Gastrocnemius medialis (tissue), 4 donors: Measurements from ENCODE around the gene USO1. TPM values are rescaled to one million over a fixed set of nuclear protein-coding genes. Genes with fewer than 3 reads are reported as not detected.

Experiments used
- ATAC-seq, 2 donors: fragments of 150-250 bp; one replicate each; pipeline ENCODE4 v1.9.1; 2016
- DNase-seq, 2 donors: peaks; one replicate each; pipeline ENCODE4 v3.0.0-alpha.2; 2019
- H3K27ac ChIP-seq, 4 donors: fragments of 200-600 bp; sonication (generic); 1 replicate in 1 of 4; 2 replicates in 3 of 4; pipeline ENCODE4 v1.5.1; 2016 to 2018; ENCODE audit warnings: mild to moderate bottlenecking in 2 of 4, moderate library complexity in 1 of 4
- H3K27me3 ChIP-seq, 3 donors: fragments of 200-600 bp; sonication (generic) in 2 of 3; 1 replicate in 1 of 3; 2 replicates in 2 of 3; pipeline versions ENCODE4 v1.5.1 to v1.6.0; 2016 to 2019; ENCODE audit warnings: mild to moderate bottlenecking in 1 of 3, moderate library complexity in 1 of 3
- H3K36me3 ChIP-seq, 2 donors: fragments of 200-600 bp; sonication (generic) in 1 of 2; one replicate each; pipeline ENCODE4 v1.5.1; 2017 to 2018
- H3K4me1 ChIP-seq, 2 donors: fragments of 200-600 bp; sonication (generic) in 1 of 2; one replicate each; pipeline ENCODE4 v1.5.1; 2016 to 2017; ENCODE audit warnings: mild to moderate bottlenecking in 2 of 2
- H3K4me3 ChIP-seq, 4 donors: fragments of 200-600 bp; sonication (generic) in 3 of 4; 1 replicate in 1 of 4; 2 replicates in 3 of 4; pipeline ENCODE4 v1.5.1; 2016 to 2019; ENCODE audit warnings: mild to moderate bottlenecking in 2 of 4
- H3K9me3 ChIP-seq, 3 donors: fragments of 200-600 bp; sonication (generic) in 2 of 3; 1 replicate in 1 of 3; 2 replicates in 2 of 3; pipeline ENCODE4 v1.5.1; 2016 to 2019
- POLR2A ChIP-seq, 2 donors: fragments of 450-650 bp; IDR thresholded peaks; one replicate each; pipeline ENCODE4 v1.6.1; 2017; ENCODE audit warnings: antibody characterized with exemption in 2 of 2, mild to moderate bottlenecking in 2 of 2, moderate library complexity in 2 of 2
- in situ Hi-C, 4 donors: fragments of 200-750 bp; cut with MboI; loops; one replicate each; pipeline versions ENCODE4 v1.15.0 to v1.8.0; 2017; ENCODE audit warnings: low sequenced_read_pairs in 4 of 4
- intact Hi-C: fragments of 100-400 bp; cut with DNase I; formaldehyde crosslinking; loops from one replicate; pipeline ENCODE4 v1.15.1; 2023; ENCODE audit warnings: low total_unique reads
- total RNA-seq, 4 donors: library from RNA; depleted of rRNA; stranded (reverse); fragments of >200 nt; gene quantifications; one replicate each; pipeline versions ENCODE4 v1.1.0 to v1.2.3, GENCODE V29; 2016
- TF ChIP-seq, protein P1 (sequence below), 5 experiments: fragments of 450-650 bp in 3 of 5; fragments of 200-600 bp in 2 of 5; sonication (generic) in 2 of 5; IDR thresholded peaks in 4 of 5; conservative IDR thresholded peaks in 1 of 5; 1 replicate in 4 of 5; 2 replicates in 1 of 5; pipeline ENCODE4 v1.5.1; 2016 to 2019; ENCODE audit warnings: antibody characterized with exemption in 5 of 5, mild to moderate bottlenecking in 3 of 5, moderate library complexity in 3 of 5

Gene USO1
- total RNA-seq, 4 donors from 2014 or later = 213 to 328 (median 254) TPM

- TF ChIP-seq, protein P1, sequence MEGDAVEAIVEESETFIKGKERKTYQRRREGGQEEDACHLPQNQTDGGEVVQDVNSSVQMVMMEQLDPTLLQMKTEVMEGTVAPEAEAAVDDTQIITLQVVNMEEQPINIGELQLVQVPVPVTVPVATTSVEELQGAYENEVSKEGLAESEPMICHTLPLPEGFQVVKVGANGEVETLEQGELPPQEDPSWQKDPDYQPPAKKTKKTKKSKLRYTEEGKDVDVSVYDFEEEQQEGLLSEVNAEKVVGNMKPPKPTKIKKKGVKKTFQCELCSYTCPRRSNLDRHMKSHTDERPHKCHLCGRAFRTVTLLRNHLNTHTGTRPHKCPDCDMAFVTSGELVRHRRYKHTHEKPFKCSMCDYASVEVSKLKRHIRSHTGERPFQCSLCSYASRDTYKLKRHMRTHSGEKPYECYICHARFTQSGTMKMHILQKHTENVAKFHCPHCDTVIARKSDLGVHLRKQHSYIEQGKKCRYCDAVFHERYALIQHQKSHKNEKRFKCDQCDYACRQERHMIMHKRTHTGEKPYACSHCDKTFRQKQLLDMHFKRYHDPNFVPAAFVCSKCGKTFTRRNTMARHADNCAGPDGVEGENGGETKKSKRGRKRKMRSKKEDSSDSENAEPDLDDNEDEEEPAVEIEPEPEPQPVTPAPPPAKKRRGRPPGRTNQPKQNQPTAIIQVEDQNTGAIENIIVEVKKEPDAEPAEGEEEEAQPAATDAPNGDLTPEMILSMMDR (IDR thresholded peaks at IDR 0.05 in 4 of 5, conservative IDR thresholded peaks at IDR 0.05 in 1 of 5) = no peak
- no peak for TF ChIP-seq POLR2A (IDR thresholded peaks at IDR 0.05)
- H3K27me3 ChIP-seq = no peaks in the 10 kb centered on the region
- no peak overlapping the region for H3K27ac ChIP-seq
- H3K4me3 ChIP-seq = no peak overlapping the region
- no peak for DNase-seq
- H3K4me1 ChIP-seq = no peaks in the 10 kb centered on the region
- ATAC-seq = no peak
- no peaks in the 10 kb centered on the region for H3K9me3 ChIP-seq
- H3K36me3 ChIP-seq = peaks cover 2 to 95% of the 10 kb centered on the region in 2 donors
- in situ Hi-C loops (loop anchor here in 2 of 4 donors (10.0 to 25.0 kb wide), 2 partner anchors 181 to 183 kb away; no protein-coding TSS in a partner anchor), intact Hi-C loops (loop anchor here (10.0 kb wide), 1 partner anchor 127 kb away; no protein-coding TSS in a partner anchor)
Measured at GRCh38 chr4:75781305-75781704, 56.9 kb downstream of the USO1 start.

DNA sequence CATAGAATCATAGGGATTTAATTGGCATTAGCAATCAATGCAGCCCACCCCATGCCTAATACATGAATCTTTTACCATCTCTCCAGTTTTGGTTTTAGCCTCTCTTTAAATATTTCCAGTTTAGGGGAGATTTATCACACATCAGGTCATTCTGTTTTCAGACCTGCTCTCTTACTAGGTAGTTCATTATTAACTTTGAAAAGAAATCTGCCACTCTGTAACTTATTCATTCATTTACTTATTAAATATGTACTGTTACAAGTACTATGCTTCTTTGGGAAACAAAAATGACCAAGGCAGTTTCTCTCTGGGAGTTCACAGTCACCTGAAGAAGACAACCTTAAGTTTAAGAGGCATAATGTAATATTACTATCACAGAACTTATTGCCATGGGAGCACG lies 62.1 kb downstream of the USO1 start:
- no peaks in the 10 kb centered on the region for H3K9me3 ChIP-seq
- intact Hi-C loops (loop anchor here (10.0 kb wide), 1 partner anchor 132 kb away; no protein-coding TSS in a partner anchor), in situ Hi-C loops (loop anchor here in 2 of 4 donors (10.0 to 25.0 kb wide), 2 partner anchors 176 to 178 kb away; no protein-coding TSS in a partner anchor)
- no peaks in the 10 kb centered on the region for H3K27me3 ChIP-seq
- H3K4me3 ChIP-seq = no peak overlapping the region
- H3K4me1 ChIP-seq = no peaks in the 10 kb centered on the region
- ATAC-seq (no peak), DNase-seq (no peak)
- no peak overlapping the region for H3K27ac ChIP-seq
- H3K36me3 ChIP-seq = peaks cover 0 to 97% of the 10 kb centered on the region in 2 donors
- TF ChIP-seq POLR2A (IDR thresholded peaks at IDR 0.05) = no peak
- TF ChIP-seq, protein P1 (IDR thresholded peaks at IDR 0.05 in 4 of 5, conservative IDR thresholded peaks at IDR 0.05 in 1 of 5) = no peak

- no peak overlapping the region for H3K27ac ChIP-seq
- in situ Hi-C loops = loop anchor here in 2 of 4 donors (10.0 to 25.0 kb wide), 2 partner anchors 175 to 178 kb away; no protein-coding TSS in a partner anchor
- no peaks in the 10 kb centered on the region for H3K27me3 ChIP-seq
- H3K4me3 ChIP-seq = no peak overlapping the region
- H3K4me1 ChIP-seq = no peaks in the 10 kb centered on the region
- H3K36me3 ChIP-seq = peaks cover 0 to 97% of the 10 kb centered on the region in 2 donors
- ATAC-seq (no peak), DNase-seq (no peak)
- intact Hi-C loops = loop anchor here (10.0 kb wide), 1 partner anchor 132 kb away; no protein-coding TSS in a partner anchor
- H3K9me3 ChIP-seq = no peaks in the 10 kb centered on the region
- TF ChIP-seq, protein P1 (IDR thresholded peaks at IDR 0.05 in 4 of 5, conservative IDR thresholded peaks at IDR 0.05 in 1 of 5) = no peak
Measured at GRCh38 chr4:75786938-75787337, 62.6 kb downstream of the USO1 start.

DNA sequence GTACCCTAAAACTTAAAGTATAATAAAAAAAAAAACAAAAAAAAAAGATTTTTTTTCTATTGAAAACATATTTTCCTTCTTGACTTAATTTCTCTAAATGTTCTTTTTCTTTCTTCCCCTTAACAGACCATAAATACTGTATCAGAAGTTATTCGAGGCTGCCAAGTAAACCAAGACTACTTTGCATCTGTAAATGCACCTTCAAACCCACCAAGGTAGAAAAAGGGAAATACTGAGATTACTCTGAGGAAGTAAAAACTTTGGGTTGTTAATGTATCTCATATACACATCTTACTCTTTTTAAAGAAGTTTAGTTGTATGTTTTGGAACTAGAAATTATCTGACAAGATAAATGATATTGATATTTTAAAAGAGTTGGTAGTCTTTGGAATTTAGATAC lies 65.6 kb downstream of the USO1 start:
- in situ Hi-C loops (loop anchor here in 1 of 4 donors (25.0 kb wide), 1 partner anchor 172 kb away; no protein-coding TSS in a partner anchor), intact Hi-C loops (no loop called here)
- TF ChIP-seq POLR2A (IDR thresholded peaks at IDR 0.05) = no peak
- TF ChIP-seq, protein P1 (IDR thresholded peaks at IDR 0.05 in 4 of 5, conservative IDR thresholded peaks at IDR 0.05 in 1 of 5) = no peak
- Histone ChIP-seq H3K27ac (no peak overlapping the region), H3K4me1 (no peaks in the 10 kb centered on the region), H3K27me3 (no peaks in the 10 kb centered on the region), H3K36me3 (peaks cover 0 to 96% of the 10 kb centered on the region in 2 donors), H3K4me3 (no peak overlapping the region), H3K9me3 (no peaks in the 10 kb centered on the region)
- ATAC-seq (no peak), DNase-seq (no peak)
